ENCODE data around the gene ARPC3. TPM values are rescaled to one million over a fixed set of nuclear protein-coding genes. Genes with fewer than 3 reads are reported as not detected.

The ARPC3 gene
- total RNA-seq, 2 donors from 2014 or later: 218 to 227 TPM

DNA sequence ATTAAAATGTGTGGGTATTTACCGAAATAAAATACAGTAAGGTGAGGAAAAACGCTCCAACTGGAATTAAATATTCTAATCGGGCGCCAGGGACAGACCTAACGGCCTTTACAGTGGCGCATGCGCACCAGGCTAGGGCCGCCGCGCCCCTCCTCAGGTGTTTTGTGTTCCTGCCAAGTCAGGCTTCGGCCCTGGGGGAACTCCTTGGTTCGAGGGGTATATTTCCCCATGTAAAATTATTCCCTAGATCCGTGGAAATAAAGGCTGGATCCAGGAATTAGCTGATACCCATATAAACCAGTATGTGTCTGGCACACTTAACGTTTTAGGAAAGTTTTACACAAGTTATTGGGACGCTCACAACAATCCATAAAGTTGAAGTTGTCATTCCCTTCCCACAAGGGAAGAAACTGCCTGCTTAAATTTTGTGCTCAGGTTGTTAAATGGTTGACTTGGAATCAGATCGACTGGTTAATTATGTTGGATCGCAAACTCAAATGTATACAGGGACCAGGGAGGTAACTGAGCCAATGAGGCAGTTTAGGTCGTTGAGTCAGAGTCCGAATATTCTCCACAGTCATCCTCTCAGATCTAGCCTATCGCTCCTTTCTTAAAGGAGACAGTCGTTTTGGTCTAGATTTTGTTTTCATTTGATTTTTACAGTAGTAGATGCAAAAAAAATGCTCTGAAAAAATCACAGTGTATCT, 46.0 kb downstream of the ARPC3 start:
- Histone ChIP-seq H3K27me3 (ENCODE audit: control insufficient read depth, insufficient read depth, low read length, poor library complexity, severe bottlenecking) (no peaks in the 10 kb centered on the region), H3K9ac (ENCODE audit: extremely low read depth, low read length, poor library complexity, severe bottlenecking) (peak overlapping the region; percentile 97), H3K36me3 (ENCODE audit: control insufficient read depth, insufficient read depth, low read length) (peaks cover 17% of the 10 kb centered on the region), H3K4me1 (ENCODE audit: control insufficient read depth, insufficient read depth, low read length) (no peaks in the 10 kb centered on the region), H3K27ac (ENCODE audit: low read depth, low read length) (peak overlapping the region; percentile 100), H3K4me3 (ENCODE audit: low read length) (peak overlapping the region; percentile 90), H3K9me3 (ENCODE audit: control insufficient read depth, low read length) (no peaks in the 10 kb centered on the region)
- peak; percentile 93 for DNase-seq
- no peaks in the 10 kb centered on the region for H3K27me3 Mint-ChIP-seq (ENCODE audit: insufficient read depth)
- H3K4me3 Mint-ChIP-seq: peak overlapping the region; percentile 98
- TF ChIP-seq CTCF (conservative IDR thresholded peaks at IDR 0.05): no peak
- H3K9me3 Mint-ChIP-seq: peaks cover 2% of the 10 kb centered on the region
- H3K27ac Mint-ChIP-seq: peak overlapping the region; percentile 100
- WGBS, 2 experiments (ENCODE audit: insufficient coverage in 1 of 2, insufficient read length in 1 of 2): 11 to 28% methylated on average over 16 to 21 of the region's 21 CpGs
- H3K4me1 Mint-ChIP-seq: peaks cover 12% of the 10 kb centered on the region
- peaks cover 22% of the 10 kb centered on the region for H3K36me3 Mint-ChIP-seq (ENCODE audit: low read depth)

DNA sequence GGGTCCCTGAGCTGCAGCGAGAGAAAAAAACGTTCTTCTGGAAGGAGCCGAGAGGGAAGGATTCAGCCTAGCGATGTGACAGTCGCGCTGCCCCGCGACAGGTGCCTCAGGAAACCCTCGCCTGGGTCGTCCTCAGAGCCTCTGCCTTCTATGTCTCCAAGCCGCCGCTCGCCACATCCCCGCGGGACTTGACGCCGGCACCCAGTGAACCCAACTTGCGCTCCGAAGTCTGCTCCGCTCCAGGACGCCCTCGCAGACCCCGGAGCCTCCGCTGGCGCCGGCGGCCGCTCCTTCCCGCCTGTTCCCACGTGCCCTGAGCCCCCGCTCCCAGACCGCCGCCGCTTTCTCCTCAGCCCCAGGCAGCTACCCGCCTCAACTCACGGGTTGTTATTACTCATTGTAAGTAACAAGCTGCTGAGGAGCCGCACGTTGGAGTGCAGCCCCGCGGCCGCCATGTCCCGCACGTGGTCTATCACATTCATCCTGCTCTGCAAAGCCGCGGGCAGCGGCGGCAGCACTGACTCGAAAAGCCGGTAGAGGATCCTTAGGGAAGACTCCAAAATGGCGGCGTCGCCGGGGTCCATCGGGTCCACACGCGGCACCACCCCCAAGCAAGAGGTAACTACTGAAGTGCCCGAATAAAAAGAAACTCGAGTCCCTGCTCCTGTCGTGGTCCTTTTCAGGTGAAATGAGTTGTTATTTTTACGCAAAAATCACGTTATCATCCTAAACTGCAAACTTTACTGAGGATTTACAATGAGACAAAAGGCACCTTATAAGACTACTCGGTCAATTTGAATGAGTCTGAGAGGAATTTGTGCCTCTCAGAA, 46.8 kb downstream of the ARPC3 start, which contains the start of gene ANAPC7:
TSS of gene ANAPC7 (minus strand) at position 563 of the 830 bp plus-strand sequence. CDS start at position 482, 81 bp downstream.
- H3K9me3 Mint-ChIP-seq: peaks cover 2% of the 10 kb centered on the region
- H3K4me3 Mint-ChIP-seq: peak within 1 kb of the TSS; percentile 98
- peak within 1 kb of the TSS; percentile 100 for H3K27ac ChIP-seq (ENCODE audit: low read depth, low read length)
- 0% methylated on average over 24 to 62 of the region's 62 CpGs for WGBS, 2 experiments (ENCODE audit: insufficient coverage in 1 of 2, insufficient read length in 1 of 2)
- no peaks in the 10 kb centered on the region for H3K27me3 Mint-ChIP-seq (ENCODE audit: insufficient read depth)
- TF ChIP-seq CTCF (conservative IDR thresholded peaks at IDR 0.05): peak; percentile 39
- H3K27ac Mint-ChIP-seq: peak within 1 kb of the TSS; percentile 100
- DNase-seq: peak; percentile 98
- H3K36me3 ChIP-seq (ENCODE audit: control insufficient read depth, insufficient read depth, low read length): peaks cover 18% of the 10 kb centered on the region
- H3K9ac ChIP-seq (ENCODE audit: extremely low read depth, low read length, poor library complexity, severe bottlenecking): peak within 1 kb of the TSS; percentile 97
- peaks cover 24% of the 10 kb centered on the region for H3K36me3 Mint-ChIP-seq (ENCODE audit: low read depth)
- H3K9me3 ChIP-seq (ENCODE audit: control insufficient read depth, low read length): no peaks in the 10 kb centered on the region
- peak within 1 kb of the TSS; percentile 90 for H3K4me3 ChIP-seq (ENCODE audit: low read length)
- no peaks in the 10 kb centered on the region for H3K27me3 ChIP-seq (ENCODE audit: control insufficient read depth, insufficient read depth, low read length, poor library complexity, severe bottlenecking)
- peaks cover 6% of the 10 kb centered on the region for H3K4me1 Mint-ChIP-seq
- H3K4me1 ChIP-seq (ENCODE audit: control insufficient read depth, insufficient read depth, low read length): no peaks in the 10 kb centered on the region

Other genes with a start within 250 kb of the ARPC3 start
- 100 to 1,000 TPM; 151 to 235 TPM for gene ATP2A2, start 169.1 kb downstream of the ARPC3 start, total RNA-seq
- gene ANAPC7, start 46.6 kb downstream of the ARPC3 start, total RNA-seq: 100 to 1,000 TPM in 1 of 2 donors, 10 to 100 TPM in 1; 86.0 to 100 TPM
- gene GPN3, start 17.9 kb upstream of the ARPC3 start, total RNA-seq: 10 to 100 TPM; 40.8 to 50.7 TPM
- 1 to 10 TPM; 5.5 to 7.2 TPM for gene FAM216A, start 18.5 kb upstream of the ARPC3 start, total RNA-seq
- 10 to 100 TPM; 87.7 to 89.4 TPM for gene VPS29, start 51.8 kb upstream of the ARPC3 start, total RNA-seq
- under 1 TPM; 0.29 to 0.31 TPM for gene RAD9B, start 52.0 kb upstream of the ARPC3 start, total RNA-seq
- 10 to 100 TPM; 15.2 TPM for gene PPTC7, start 133.0 kb upstream of the ARPC3 start, total RNA-seq
- gene TCTN1, start 163.8 kb upstream of the ARPC3 start, total RNA-seq: 10 to 100 TPM; 29.5 to 44.9 TPM
- 1 to 10 TPM; 8.8 to 9.5 TPM for gene HVCN1, start 238.8 kb upstream of the ARPC3 start, total RNA-seq